Measurements from ENCODE around the gene RPAP3.
"Not testable (repeated sequence)": the region's sequence is repeated elsewhere in the genome, so short reads cannot be mapped to it uniquely, and the experiment has no call there.

RPAP3 gene

DNA sequence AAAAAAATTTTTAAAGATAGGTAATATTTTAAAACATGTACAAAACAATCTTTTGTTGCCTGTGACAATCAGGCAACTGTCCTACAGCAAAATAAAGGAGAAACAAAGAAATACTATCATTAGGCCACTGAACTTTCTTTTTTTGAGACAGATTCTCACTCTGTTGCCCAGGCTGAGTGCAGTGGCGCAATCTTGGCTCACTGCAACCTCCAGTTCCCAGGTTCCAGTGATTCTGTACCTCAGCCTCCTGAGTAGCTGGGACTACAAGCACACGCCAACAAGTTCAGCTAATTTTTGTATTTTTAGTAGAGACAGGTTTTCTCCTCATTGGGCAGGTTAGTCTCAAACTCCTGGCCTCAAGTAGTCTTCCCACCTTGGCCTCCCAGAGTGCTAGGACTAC, 16.6 kb downstream of the RPAP3 start:
- Histone ChIP-seq H3K27ac (ENCODE audit: insufficient read depth, low read depth, low read length, poor library complexity, severe bottlenecking) (no peak overlapping the region), H3K4me3 (ENCODE audit: insufficient read depth, low read depth, low read length) (no peak overlapping the region), H3K9me3 (ENCODE audit: control insufficient read depth, low read length) (no peaks in the 10 kb centered on the region), H3K4me1 (ENCODE audit: control insufficient read depth, insufficient read depth, low read length) (no peaks in the 10 kb centered on the region), H3K36me3 (ENCODE audit: control insufficient read depth, insufficient read depth, low read length) (peaks cover 10% of the 10 kb centered on the region), H3K27me3 (ENCODE audit: control insufficient read depth, insufficient read depth, low read length, poor library complexity, severe bottlenecking) (no peaks in the 10 kb centered on the region)
- WGBS, 2 experiments: 86 to 96% methylated on average over 2 of the region's 2 CpGs

GRCh38 chr12:47687636-47688035, 18.2 kb downstream of the RPAP3 start:
- 90 to 91% methylated on average over 3 of the region's 3 CpGs for WGBS, 2 experiments

DNA sequence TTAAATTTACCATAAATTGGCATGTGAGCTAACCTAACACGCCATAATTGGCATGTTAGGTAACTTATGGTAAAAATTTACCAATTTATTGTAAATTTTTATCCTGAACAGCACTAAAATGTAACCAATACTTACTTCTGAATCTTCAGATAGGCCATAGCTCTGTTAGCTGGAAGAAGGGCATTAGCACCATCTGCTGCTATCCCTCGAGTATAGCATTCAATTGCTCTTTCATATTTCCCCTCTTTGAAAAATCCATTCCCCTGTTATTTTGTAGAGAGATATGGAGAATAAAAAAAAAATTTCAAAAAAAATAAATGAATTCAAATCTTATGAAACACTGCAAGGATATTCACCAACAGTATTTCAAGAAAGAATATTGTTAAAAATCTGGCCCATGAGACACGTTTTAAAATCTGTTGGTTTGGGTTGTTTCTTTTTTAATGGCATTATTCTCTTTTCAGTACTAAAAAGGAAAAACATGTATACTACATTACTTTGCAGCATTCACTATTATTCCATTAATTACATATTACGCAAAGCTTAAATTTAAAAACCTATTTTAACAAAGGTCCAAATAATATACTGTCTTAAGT, 19.1 kb downstream of the RPAP3 start:
- Histone ChIP-seq H3K9me3 (ENCODE audit: control insufficient read depth, low read length) (no peaks in the 10 kb centered on the region), H3K4me3 (ENCODE audit: insufficient read depth, low read depth, low read length) (no peak overlapping the region), H3K4me1 (ENCODE audit: control insufficient read depth, insufficient read depth, low read length) (no peaks in the 10 kb centered on the region), H3K36me3 (ENCODE audit: control insufficient read depth, insufficient read depth, low read length) (no peaks in the 10 kb centered on the region), H3K27me3 (ENCODE audit: control insufficient read depth, insufficient read depth, low read length, poor library complexity, severe bottlenecking) (no peaks in the 10 kb centered on the region), H3K27ac (ENCODE audit: insufficient read depth, low read depth, low read length, poor library complexity, severe bottlenecking) (no peak overlapping the region)
- WGBS, 2 experiments: 89% methylated on average over 2 of the region's 4 CpGs; no CpG with 5 or more reads in 1 of the 2 experiments

More at GRCh38 chr12:47687636-47688035, 18.2 kb downstream of the RPAP3 start:
- Histone ChIP-seq H3K27me3 (ENCODE audit: control insufficient read depth, insufficient read depth, low read length, poor library complexity, severe bottlenecking) (no peaks in the 10 kb centered on the region), H3K27ac (ENCODE audit: insufficient read depth, low read depth, low read length, poor library complexity, severe bottlenecking) (no peak overlapping the region), H3K4me3 (ENCODE audit: insufficient read depth, low read depth, low read length) (no peak overlapping the region), H3K9me3 (ENCODE audit: control insufficient read depth, low read length) (no peaks in the 10 kb centered on the region), H3K4me1 (ENCODE audit: control insufficient read depth, insufficient read depth, low read length) (no peaks in the 10 kb centered on the region), H3K36me3 (ENCODE audit: control insufficient read depth, insufficient read depth, low read length) (peaks cover 8% of the 10 kb centered on the region)

GRCh38 chr12:47679785-47680184, 26.0 kb downstream of the RPAP3 start:
- H3K27me3 ChIP-seq (ENCODE audit: control insufficient read depth, insufficient read depth, low read length, poor library complexity, severe bottlenecking): no peaks in the 10 kb centered on the region
- no peaks in the 10 kb centered on the region for H3K4me1 ChIP-seq (ENCODE audit: control insufficient read depth, insufficient read depth, low read length)
- H3K36me3 ChIP-seq (ENCODE audit: control insufficient read depth, insufficient read depth, low read length): peaks cover 6% of the 10 kb centered on the region
- H3K4me3 ChIP-seq (ENCODE audit: insufficient read depth, low read depth, low read length): no peak overlapping the region
- H3K27ac ChIP-seq (ENCODE audit: insufficient read depth, low read depth, low read length, poor library complexity, severe bottlenecking): no peak overlapping the region
- 100% methylated on average over 1 of the region's 2 CpGs; no CpG with 5 or more reads in 1 of the 2 experiments for WGBS, 2 experiments
- H3K9me3 ChIP-seq (ENCODE audit: control insufficient read depth, low read length): no peaks in the 10 kb centered on the region

GRCh38 chr12:47672068-47672467, 33.8 kb downstream of the RPAP3 start:
- Histone ChIP-seq H3K4me3 (ENCODE audit: insufficient read depth, low read depth, low read length) (no peak overlapping the region), H3K4me1 (ENCODE audit: control insufficient read depth, insufficient read depth, low read length) (no peaks in the 10 kb centered on the region), H3K36me3 (ENCODE audit: control insufficient read depth, insufficient read depth, low read length) (peaks cover 10% of the 10 kb centered on the region), H3K27me3 (ENCODE audit: control insufficient read depth, insufficient read depth, low read length, poor library complexity, severe bottlenecking) (no peaks in the 10 kb centered on the region), H3K9me3 (ENCODE audit: control insufficient read depth, low read length) (no peaks in the 10 kb centered on the region), H3K27ac (ENCODE audit: insufficient read depth, low read depth, low read length, poor library complexity, severe bottlenecking) (no peak overlapping the region)
- 92 to 93% methylated on average over 2 of the region's 2 CpGs for WGBS, 2 experiments

GRCh38 chr12:47667935-47668334, 37.9 kb downstream of the RPAP3 start:
- not testable (repeated sequence) for H3K27ac ChIP-seq (ENCODE audit: insufficient read depth, low read depth, low read length, poor library complexity, severe bottlenecking); H3K9me3 ChIP-seq (ENCODE audit: control insufficient read depth, low read length); H3K4me1 ChIP-seq (ENCODE audit: control insufficient read depth, insufficient read depth, low read length); H3K27me3 ChIP-seq (ENCODE audit: control insufficient read depth, insufficient read depth, low read length, poor library complexity, severe bottlenecking); H3K4me3 ChIP-seq (ENCODE audit: insufficient read depth, low read depth, low read length)
- peaks cover 17% of the 10 kb centered on the region for H3K36me3 ChIP-seq (ENCODE audit: control insufficient read depth, insufficient read depth, low read length)
- 88 to 89% methylated on average over 4 to 5 of the region's 6 CpGs for WGBS, 2 experiments

GRCh38 chr12:47652521-47653234, 53.2 kb downstream of the RPAP3 start:
- WGBS, 2 experiments: 53 to 59% methylated on average over 4 of the region's 4 CpGs
- H3K27ac ChIP-seq (ENCODE audit: insufficient read depth, low read depth, low read length, poor library complexity, severe bottlenecking): no peak overlapping the region
- H3K36me3 ChIP-seq (ENCODE audit: control insufficient read depth, insufficient read depth, low read length): no peaks in the 10 kb centered on the region
- no peaks in the 10 kb centered on the region for H3K4me1 ChIP-seq (ENCODE audit: control insufficient read depth, insufficient read depth, low read length)
- no peaks in the 10 kb centered on the region for H3K9me3 ChIP-seq (ENCODE audit: control insufficient read depth, low read length)
- no peak overlapping the region for H3K4me3 ChIP-seq (ENCODE audit: insufficient read depth, low read depth, low read length)
- H3K27me3 ChIP-seq (ENCODE audit: control insufficient read depth, insufficient read depth, low read length, poor library complexity, severe bottlenecking): no peaks in the 10 kb centered on the region

DNA sequence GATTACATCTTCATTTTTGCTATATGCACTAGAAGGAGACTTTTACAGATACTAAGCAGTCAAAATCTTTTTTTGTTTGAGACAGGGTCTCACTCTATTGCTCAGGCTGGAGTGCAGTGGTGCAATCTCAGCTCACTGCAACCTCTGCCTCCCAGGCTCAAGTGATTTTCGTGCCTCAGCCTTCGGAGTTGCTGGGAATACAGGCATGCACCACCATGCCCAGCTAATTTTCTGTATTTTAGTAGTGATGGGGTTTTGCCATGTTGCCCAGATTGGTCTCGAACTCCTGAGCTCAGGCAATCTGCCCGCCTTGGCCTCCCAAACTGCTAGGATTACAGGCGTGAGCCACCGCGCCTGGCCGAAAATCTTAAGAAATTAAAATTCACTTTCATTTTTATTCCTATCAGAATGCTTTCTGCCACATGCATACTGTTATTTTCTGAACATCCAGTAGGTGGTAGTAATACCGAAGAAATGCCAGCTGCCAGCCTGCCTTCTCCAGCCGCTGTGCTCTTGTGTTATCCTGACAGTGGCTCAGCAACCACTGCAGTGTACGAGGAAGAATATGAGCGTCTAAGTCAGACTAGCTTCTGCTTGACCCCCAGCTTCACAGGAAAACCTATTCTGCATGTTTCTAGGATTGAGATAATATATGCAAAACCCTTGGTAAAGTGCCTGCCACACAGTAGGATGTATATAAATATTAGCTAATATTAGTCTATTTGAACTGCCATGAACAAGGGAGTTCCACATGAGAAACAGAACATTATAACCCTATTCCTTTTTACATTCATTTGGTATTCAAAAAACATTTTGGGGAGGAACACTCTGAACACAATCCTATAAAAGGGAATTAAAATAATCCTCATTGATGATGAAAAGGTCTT, 54.2 kb downstream of the RPAP3 start:
- 73% methylated on average over 12 of the region's 12 CpGs for WGBS, 2 experiments
- Histone ChIP-seq H3K4me3 (ENCODE audit: insufficient read depth, low read depth, low read length) (no peak overlapping the region), H3K9me3 (ENCODE audit: control insufficient read depth, low read length) (no peaks in the 10 kb centered on the region), H3K4me1 (ENCODE audit: control insufficient read depth, insufficient read depth, low read length) (no peaks in the 10 kb centered on the region), H3K27me3 (ENCODE audit: control insufficient read depth, insufficient read depth, low read length, poor library complexity, severe bottlenecking) (no peaks in the 10 kb centered on the region), H3K36me3 (ENCODE audit: control insufficient read depth, insufficient read depth, low read length) (no peaks in the 10 kb centered on the region), H3K27ac (ENCODE audit: insufficient read depth, low read depth, low read length, poor library complexity, severe bottlenecking) (no peak overlapping the region)

DNA sequence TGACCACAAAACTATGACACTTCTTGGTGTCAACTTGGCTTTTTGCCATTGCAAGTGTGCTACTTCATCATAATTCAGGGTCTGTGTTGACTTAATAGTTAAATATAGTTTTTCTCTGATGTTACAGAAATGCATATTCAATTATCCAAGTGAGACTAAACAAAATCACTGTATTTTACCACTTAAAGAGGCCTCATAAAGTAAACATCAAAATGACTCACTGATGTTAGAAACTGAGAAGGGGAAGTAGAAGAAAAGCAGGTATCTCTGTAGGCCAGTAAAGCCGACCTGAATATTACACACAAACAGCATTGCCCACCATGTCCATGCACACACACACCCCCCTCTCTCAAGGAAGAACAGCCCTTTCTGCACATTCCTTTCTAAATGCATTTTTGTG, 55.4 kb downstream of the RPAP3 start:
- no peaks in the 10 kb centered on the region for H3K36me3 ChIP-seq (ENCODE audit: control insufficient read depth, insufficient read depth, low read length)
- no peaks in the 10 kb centered on the region for H3K27me3 ChIP-seq (ENCODE audit: control insufficient read depth, insufficient read depth, low read length, poor library complexity, severe bottlenecking)
- no peak overlapping the region for H3K4me3 ChIP-seq (ENCODE audit: insufficient read depth, low read depth, low read length)
- H3K9me3 ChIP-seq (ENCODE audit: control insufficient read depth, low read length): no peaks in the 10 kb centered on the region
- no peak overlapping the region for H3K27ac ChIP-seq (ENCODE audit: insufficient read depth, low read depth, low read length, poor library complexity, severe bottlenecking)
- WGBS, 2 experiments: 96 to 100% methylated on average over 1 of the region's 1 CpG
- no peaks in the 10 kb centered on the region for H3K4me1 ChIP-seq (ENCODE audit: control insufficient read depth, insufficient read depth, low read length)

GRCh38 chr12:47649381-47649780, 56.4 kb downstream of the RPAP3 start:
- Histone ChIP-seq H3K4me1 (ENCODE audit: control insufficient read depth, insufficient read depth, low read length) (no peaks in the 10 kb centered on the region), H3K4me3 (ENCODE audit: insufficient read depth, low read depth, low read length) (no peak overlapping the region), H3K27ac (ENCODE audit: insufficient read depth, low read depth, low read length, poor library complexity, severe bottlenecking) (no peak overlapping the region), H3K27me3 (ENCODE audit: control insufficient read depth, insufficient read depth, low read length, poor library complexity, severe bottlenecking) (no peaks in the 10 kb centered on the region), H3K9me3 (ENCODE audit: control insufficient read depth, low read length) (no peaks in the 10 kb centered on the region), H3K36me3 (ENCODE audit: control insufficient read depth, insufficient read depth, low read length) (no peaks in the 10 kb centered on the region)
- 92 to 96% methylated on average over 1 of the region's 2 CpGs for WGBS, 2 experiments

Data from ectodermal cell (in vitro differentiated cells).